NCI-H524 (cell line): Measurements from ENCODE around the gene ASB16.

Experiments used
- DNase-seq, 2 experiments: peaks; one replicate each; lab custom pipeline; 2025; lab: John Stamatoyannopoulos, UW

ASB16 gene

GRCh38 chr17:44209786-44210341 lies 39.4 kb downstream of the ASB16 start:
- DNase-seq, result no peak

DNA sequence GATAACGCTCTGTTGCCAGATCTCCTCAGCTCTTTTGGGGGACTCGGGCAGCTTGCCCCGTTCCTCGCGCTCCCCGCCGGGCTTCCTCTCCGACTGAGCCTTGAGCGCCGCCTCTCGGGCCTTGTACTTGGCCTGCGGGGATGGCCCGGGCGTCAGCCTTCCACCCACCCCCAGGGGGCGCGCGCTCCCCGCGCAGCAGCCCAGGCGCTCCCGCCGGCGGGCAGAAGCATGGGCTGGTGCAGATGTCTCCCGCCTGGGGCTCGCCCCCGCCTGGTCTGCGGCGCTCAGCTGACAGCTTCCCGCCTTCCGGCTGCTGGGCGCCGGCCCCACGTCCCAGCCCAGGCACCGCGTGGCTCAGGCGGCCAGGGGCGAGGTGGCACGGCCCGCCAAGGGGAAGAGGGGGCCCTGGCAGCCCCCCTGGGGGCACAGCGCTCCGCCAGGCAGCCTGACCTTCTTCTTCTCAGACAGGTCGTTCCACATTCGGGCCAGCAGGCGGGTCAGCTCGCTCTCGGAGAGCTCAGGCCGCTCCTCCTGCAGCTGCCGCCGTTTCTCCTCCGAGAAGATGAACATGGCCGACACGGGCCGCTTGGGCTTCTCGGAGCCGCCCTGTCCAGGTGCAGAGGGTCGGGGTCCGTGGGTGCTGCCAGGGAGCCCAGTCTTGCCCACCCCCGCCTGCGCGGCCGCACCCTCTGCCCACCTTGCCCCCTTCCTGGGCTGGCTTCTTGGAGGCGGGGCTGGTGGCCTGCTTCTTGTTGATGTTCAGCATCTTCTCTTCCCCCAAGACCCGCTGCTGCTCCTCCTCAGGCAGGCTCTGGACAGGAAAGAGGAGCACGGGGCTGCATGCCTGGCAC lies 40.1 kb downstream of the ASB16 start:
- peak; percentile 76 to 92 for DNase-seq

DNA sequence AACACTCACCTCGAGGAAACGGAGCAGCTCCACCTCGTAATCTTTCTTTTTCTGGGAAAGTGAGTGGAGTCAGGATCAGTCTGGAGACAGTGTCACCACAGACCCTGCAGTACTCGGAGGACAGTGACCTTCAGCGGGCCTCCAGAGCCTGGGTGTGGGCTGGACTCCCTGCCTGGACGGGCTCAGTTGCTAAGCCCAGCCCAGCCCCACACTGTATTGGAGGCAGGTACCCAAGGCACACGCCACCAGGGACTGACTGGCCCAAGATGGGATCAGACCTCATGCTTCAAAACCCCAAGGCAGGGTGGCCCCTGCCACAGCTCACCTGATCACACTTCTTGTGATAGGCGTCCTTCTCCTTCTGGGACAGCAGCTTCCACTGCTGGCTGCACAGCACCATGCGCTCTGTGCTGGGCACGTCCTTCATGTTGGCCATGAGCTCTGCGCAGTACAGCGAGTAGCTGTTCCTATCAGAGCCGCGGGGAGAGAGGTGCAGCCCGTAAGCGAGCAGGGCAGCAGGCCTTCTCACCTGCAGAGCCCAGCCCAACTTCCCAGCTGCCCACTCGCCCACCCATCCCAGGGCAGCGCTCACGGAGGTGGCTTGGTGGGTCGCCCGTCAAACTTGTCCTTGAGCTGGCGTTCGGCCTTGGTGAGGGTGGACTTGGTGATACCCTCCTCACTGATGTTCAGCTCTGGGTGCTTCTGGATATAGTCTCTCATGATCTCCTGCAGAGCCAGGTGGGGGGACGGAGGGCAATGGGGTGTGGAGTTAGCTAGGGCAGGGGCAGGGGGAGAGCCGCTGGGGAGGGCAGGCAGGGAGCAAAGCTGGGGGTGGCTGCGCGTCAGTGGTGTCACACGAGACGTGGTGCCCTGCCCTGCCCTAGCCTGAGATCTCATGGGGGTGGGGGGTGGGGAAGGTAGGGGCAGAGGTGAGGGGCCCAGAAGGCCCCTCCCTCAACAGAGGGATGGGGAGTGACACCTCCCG lies 41.1 kb downstream of the ASB16 start:
- no peak for DNase-seq

- no peak for DNase-seq
These were observed 42.3 kb downstream of the ASB16 start for GRCh38 chr17:44212507-44213402.

DNA sequence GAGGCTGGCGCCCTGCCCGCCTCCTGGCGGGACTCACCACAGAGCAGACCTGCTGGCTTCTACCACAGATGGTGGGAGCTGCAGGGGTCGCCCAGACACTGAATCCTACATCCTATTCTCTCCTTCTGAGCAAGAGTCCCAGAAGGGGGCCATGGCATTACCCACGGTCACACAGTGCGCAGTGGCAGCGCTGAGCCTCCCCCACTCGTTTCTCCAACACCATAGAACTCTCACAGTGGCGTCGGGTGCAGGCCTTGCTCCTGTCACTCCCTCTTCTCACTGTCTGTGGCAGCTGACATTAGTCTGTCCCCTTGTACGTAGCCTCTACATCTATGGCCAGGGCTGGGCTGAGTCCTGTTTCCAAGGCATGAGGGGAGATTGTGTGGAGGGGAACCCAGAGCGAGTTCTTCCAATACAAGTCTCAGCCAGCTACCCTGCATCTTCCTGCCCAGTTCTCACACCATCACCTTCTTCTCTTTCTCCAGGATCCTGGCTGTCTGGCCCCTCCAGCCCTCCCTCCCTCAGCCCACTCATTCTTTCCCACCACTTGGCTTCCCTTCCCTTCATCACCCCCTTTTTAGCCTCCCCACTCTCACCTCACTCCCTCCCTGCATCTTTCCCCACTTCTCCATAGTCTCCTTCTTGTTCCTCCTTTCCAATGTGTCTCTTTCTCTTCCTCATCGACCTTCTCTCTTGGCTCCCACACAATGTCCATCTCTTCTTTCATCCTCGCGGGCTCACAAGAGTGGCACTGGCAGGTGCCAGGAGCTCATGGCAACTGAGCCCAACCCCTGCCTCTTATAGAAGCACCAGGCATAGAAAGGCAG lies 43.1 kb downstream of the ASB16 start:
- DNase-seq, result no peak

DNA sequence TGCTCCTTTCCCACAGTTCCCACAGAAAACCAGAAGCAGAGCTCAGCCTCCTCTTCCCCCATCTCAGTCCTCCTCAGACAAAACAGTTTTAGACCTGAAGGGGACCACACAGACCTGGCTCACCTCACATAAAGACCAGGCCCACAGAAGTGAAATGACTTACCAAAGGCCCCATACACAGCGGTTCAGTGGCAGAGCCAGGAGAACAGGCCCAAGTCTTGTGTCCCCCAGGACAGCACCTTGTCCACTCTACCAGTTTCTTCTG lies 43.7 kb downstream of the ASB16 start:
- no peak for DNase-seq

GRCh38 chr17:44214896-44215295 lies 44.4 kb downstream of the ASB16 start:
- no peak for DNase-seq

GRCh38 chr17:44216173-44216572 lies 45.7 kb downstream of the ASB16 start:
- DNase-seq, result no peak

DNA sequence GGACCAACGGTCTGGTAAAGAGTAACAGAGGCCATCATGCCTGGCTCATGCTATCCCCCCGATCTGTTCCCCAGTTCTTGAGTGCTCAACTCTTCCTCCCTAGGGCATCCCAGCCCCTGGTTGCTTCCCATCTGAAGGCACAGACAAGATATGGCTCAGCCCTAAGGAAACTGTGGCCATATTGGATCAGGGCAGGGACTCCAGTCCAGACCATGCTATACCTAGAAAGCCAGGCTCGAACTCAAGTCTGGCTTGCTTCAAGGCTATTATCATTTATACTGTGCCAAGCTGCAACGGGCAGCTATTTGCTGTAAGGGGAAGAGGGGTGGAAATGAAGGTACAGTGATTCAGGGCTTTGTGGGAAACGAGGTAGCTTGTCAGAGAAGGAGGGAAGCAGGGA lies 46.2 kb downstream of the ASB16 start:
- DNase-seq, result no peak

DNA sequence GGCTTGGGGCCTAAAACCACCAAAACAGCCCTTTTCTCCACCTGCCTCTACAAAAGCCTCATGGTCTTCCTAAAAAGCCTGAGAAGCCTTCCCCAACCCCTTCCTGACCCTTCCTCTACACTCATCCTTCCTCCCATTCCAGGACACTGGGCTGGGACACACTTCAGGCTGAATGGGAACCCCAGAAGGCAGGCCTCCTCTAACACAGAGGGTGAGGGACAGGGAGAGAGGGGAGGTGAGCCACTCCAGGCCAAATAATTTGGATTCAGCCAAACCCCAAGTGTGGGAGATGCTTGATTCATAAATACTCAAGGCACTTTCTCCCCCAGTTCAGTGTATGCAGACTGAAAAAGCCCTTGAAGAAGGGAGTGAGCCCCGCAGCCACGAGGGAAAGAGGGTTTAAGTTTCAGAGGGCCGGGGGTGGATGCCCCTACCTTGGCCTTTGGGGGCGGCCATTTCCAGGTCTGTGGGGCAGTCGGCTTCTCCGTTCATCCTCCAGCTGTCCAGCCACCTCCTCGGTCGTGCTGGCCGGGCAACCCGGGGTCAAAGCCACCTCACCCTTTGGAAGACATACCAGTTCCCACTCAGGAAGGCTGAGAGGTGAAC lies 47.3 kb downstream of the ASB16 start:
- DNase-seq, result peak in 1 of 2 experiments; percentile 44

GRCh38 chr17:44218344-44219107 lies 48.0 kb downstream of the ASB16 start:
- peak; percentile 89 to 95 for DNase-seq

- peak; percentile 49 to 65 for DNase-seq
These were observed 48.7 kb downstream of the ASB16 start for GRCh38 chr17:44219108-44219615.

DNA sequence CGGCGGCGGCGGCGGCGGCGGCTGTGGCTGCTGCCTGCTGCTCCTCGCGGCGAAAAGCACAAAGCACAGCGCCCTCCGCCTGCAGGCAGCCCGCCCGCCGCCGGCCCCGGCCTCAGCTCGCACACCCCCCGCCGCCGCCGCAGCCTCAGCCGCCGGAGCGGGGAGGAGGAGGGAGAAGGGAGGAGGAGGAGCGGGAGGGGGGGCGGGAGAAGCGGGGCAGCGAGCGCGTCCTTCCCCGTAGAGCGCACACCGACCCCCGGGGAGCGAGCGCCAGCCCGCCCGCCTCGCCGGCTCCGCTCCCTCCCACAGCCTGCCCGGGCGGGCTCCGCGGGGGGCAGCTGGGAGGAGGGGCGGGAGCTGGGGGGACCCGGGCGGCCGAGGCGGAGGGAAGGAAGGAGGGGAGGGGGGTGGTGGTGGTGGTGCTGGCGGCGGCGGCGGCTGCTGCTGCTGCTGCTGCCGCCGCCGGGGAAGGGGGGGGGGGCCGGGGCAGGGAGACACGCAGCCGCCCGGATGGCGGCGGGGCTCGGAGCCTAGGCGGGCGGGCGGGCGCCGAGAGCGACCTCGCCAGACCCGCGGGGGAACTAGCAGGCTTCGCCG lies 49.2 kb downstream of the ASB16 start, which contains the start of gene UBTF:
UBTF (minus strand) TSS at position 60 of the 597 bp plus-strand sequence. CDS start 1,446 bp downstream, outside the sequence.
- peak; percentile 63 to 76 for DNase-seq

GRCh38 chr17:44220213-44221083 lies 49.9 kb downstream of the ASB16 start:
- peak in 1 of 2 experiments; percentile 68 for DNase-seq

DNA sequence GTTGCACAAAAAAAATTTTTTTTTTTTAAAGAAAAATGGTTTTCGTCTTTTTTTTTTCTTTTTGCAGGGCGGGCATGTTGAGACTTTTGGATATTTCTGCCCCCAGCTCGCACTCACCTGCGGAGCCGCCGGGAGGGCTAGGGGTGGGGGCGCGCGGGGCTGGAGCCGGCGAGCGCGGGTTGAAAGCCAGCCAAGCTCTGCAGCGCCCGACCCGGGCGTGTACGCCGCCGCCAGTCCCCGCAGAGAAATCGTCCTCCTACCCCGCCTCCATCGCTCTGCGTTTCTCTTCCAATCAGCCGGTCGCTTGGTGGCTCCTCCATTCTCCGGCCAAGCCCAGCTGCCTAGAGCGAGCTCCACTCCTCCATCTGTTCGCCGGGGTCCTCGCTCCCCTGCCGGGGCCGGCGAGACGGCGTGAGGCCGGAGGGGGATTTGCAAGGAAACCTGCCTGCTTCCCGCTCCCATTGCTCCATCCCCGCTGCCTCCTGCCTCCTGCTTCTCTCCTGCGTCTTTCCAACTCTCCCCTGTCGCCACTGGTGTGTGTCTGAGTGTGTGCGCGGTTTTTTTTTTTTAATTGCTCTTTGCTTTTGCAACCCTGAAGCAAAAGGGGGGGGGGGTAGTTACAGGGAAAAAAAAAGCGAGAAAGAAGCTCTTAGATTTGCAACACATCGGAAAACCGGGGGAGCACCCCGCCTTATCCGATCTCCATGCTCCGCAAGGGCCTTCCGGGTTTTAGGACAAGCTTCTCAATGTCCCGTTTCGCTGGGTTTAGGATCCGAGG lies 50.8 kb downstream of the ASB16 start:
- peak; percentile 63 to 84 for DNase-seq

GRCh38 chr17:44221862-44222111 lies 51.3 kb downstream of the ASB16 start:
- peak in 1 of 2 experiments; percentile 77 for DNase-seq
